Right atrium auricular region (tissue), 2 donors: ENCODE results near the gene TPRA1. TPM values are rescaled to one million over a fixed set of nuclear protein-coding genes. Genes with fewer than 3 reads are reported as not detected.

ENCODE experiments used
- DNase-seq: peaks from one replicate; pipeline ENCODE4 v3.0.0-alpha.2; 2019; ENCODE audit warnings: low spot score
- H3K27ac ChIP-seq, 2 donors: fragments of 200-600 bp; sonication (generic); 1 replicate in 1 of 2; 2 replicates in 1 of 2; pipeline ENCODE4 v1.5.1; 2016 to 2019
- H3K27me3 ChIP-seq, 2 donors: fragments of 200-600 bp; sonication (generic); one replicate each; pipeline versions ENCODE4 v1.5.1 to v1.6.0; 2017 to 2019
- H3K36me3 ChIP-seq: fragments of 200-600 bp; sonication (generic); one replicate; pipeline ENCODE4 v1.5.1; 2016
- H3K4me1 ChIP-seq, 2 donors: fragments of 200-600 bp; sonication (generic); one replicate each; pipeline versions ENCODE4 v1.5.1 to v1.6.0; 2017 to 2019
- H3K4me3 ChIP-seq, 2 donors: fragments of 200-600 bp; sonication (generic); 1 replicate in 1 of 2; 2 replicates in 1 of 2; pipeline ENCODE4 v1.5.1; 2017 to 2019; ENCODE audit warnings: mild to moderate bottlenecking in 1 of 2, moderate library complexity in 1 of 2
- H3K9me3 ChIP-seq, 2 donors: fragments of 200-600 bp; sonication (generic); one replicate each; pipeline ENCODE4 v1.5.1; 2019
- total RNA-seq, 2 donors: library from RNA; depleted of rRNA; stranded (reverse); fragments of >200 nt; gene quantifications; one replicate each; pipeline ENCODE4 v1.1.0, GENCODE V29; 2016
- TF ChIP-seq, protein P1 (sequence below), 2 donors: fragments of 200-600 bp; sonication (generic); IDR thresholded peaks; one replicate each; pipeline ENCODE4 v1.5.1; 2019; ENCODE audit warnings: antibody characterized with exemption in 2 of 2

TPRA1 gene
- total RNA-seq, 2 donors from 2014 or later: 24.0 to 27.3 TPM

DNA sequence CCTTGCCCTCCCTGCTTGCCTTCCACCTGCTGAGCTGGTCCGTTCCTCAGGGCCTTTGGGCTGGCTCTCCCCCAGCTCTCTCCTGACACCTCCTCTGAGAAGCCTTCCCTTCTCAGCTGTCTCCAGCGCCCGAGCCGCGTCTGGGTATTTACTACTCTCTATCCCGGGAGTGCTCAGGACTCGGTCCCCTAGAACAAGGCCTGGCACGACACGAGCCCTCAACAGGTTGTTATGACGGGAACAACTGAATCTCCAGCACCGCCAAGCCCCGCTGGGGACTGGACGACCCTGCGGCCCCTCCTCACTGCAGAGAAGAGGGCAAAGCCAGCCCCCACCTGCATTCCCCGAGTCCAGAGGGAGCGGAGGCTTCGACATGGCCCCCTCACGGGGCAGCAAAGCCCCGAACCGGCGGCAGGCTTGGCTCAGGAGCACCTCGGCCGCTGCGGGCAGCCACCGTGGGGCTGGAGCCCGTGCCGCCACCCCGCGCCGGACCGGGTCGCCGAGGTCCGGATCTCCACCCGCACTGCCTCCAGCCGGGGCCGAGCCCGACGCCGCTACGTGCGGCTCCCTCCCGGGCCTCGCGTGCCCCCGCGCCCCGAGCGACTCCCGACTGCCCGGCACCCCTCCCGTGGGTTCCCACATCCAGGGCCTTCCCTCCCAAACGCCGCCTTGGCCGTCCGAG, 792 bp downstream of the TPRA1 start:
- no peaks in the 10 kb centered on the region for H3K36me3 ChIP-seq
- TF ChIP-seq, protein P1, sequence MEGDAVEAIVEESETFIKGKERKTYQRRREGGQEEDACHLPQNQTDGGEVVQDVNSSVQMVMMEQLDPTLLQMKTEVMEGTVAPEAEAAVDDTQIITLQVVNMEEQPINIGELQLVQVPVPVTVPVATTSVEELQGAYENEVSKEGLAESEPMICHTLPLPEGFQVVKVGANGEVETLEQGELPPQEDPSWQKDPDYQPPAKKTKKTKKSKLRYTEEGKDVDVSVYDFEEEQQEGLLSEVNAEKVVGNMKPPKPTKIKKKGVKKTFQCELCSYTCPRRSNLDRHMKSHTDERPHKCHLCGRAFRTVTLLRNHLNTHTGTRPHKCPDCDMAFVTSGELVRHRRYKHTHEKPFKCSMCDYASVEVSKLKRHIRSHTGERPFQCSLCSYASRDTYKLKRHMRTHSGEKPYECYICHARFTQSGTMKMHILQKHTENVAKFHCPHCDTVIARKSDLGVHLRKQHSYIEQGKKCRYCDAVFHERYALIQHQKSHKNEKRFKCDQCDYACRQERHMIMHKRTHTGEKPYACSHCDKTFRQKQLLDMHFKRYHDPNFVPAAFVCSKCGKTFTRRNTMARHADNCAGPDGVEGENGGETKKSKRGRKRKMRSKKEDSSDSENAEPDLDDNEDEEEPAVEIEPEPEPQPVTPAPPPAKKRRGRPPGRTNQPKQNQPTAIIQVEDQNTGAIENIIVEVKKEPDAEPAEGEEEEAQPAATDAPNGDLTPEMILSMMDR (IDR thresholded peaks at IDR 0.05): no peak
- no peaks in the 10 kb centered on the region for H3K27me3 ChIP-seq
- peak overlapping the region; percentile 90 to 94 for H3K27ac ChIP-seq
- H3K4me1 ChIP-seq: peaks cover 0 to 53% of the 10 kb centered on the region in 2 donors
- peak overlapping the region; percentile 91 to 94 for H3K4me3 ChIP-seq
- no peaks in the 10 kb centered on the region for H3K9me3 ChIP-seq
- DNase-seq: no peak

DNA sequence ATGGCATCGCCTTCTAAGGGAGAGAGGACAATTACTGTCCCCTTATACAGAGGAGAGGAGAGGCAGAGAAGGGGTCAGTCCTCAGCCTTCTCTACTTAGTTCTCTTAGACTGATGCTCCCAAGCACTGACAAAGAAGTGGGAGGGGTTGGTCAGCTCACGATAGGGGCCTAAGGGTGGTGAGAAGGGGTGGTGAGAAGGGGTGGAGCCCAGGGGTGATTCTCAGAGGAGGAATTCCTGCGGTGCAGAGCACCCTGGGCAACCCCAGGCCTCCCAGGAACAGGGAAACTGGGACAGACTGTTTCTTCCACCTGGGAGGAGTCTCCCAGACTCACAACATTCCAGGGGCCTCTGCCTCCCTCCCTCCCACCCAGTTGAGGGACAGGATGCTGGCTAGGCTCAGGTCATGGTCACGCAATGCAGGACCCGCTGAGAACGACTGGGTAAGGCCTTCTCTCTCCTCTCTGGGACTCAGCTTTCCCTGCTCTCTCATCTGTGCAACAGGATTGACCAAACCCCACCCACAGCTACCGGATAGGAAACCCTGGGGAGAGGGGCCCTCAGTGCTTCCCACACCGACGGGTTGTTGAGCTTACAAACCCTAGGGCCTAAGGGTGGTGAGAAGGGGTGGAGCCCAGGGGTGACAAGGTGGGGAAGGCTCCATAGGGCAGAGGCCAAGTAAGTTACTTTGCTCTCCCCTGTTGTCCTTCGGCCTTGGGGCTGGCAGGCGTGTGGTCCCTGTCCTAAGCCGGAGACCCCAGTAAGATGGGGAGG, 1.5 kb downstream of the TPRA1 start:
- TF ChIP-seq, protein P1 (IDR thresholded peaks at IDR 0.05): no peak
- Histone ChIP-seq H3K9me3 (no peaks in the 10 kb centered on the region), H3K4me1 (peaks cover 0 to 57% of the 10 kb centered on the region in 2 donors), H3K27me3 (no peaks in the 10 kb centered on the region), H3K4me3 (peak overlapping the region; percentile 91 to 94), H3K27ac (peak overlapping the region; percentile 90 to 94), H3K36me3 (no peaks in the 10 kb centered on the region)
- DNase-seq: no peak

GRCh38 chr3:127587876-127588275, 2.7 kb downstream of the TPRA1 start:
- no peaks in the 10 kb centered on the region for H3K27me3 ChIP-seq
- DNase-seq: no peak
- no peak overlapping the region for H3K4me3 ChIP-seq
- no peak overlapping the region for H3K27ac ChIP-seq
- H3K36me3 ChIP-seq: no peaks in the 10 kb centered on the region
- TF ChIP-seq, protein P1 (IDR thresholded peaks at IDR 0.05): no peak
- H3K9me3 ChIP-seq: no peaks in the 10 kb centered on the region
- peaks cover 0 to 57% of the 10 kb centered on the region in 2 donors for H3K4me1 ChIP-seq

- Histone ChIP-seq H3K4me1 (peaks cover 0 to 48% of the 10 kb centered on the region in 2 donors), H3K9me3 (no peaks in the 10 kb centered on the region), H3K27me3 (no peaks in the 10 kb centered on the region), H3K27ac (no peak overlapping the region), H3K4me3 (no peak overlapping the region), H3K36me3 (no peaks in the 10 kb centered on the region)
- DNase-seq: no peak
- TF ChIP-seq, protein P1 (IDR thresholded peaks at IDR 0.05): no peak
Observed at GRCh38 chr3:127585813-127586413, 4.6 kb downstream of the TPRA1 start.

DNA sequence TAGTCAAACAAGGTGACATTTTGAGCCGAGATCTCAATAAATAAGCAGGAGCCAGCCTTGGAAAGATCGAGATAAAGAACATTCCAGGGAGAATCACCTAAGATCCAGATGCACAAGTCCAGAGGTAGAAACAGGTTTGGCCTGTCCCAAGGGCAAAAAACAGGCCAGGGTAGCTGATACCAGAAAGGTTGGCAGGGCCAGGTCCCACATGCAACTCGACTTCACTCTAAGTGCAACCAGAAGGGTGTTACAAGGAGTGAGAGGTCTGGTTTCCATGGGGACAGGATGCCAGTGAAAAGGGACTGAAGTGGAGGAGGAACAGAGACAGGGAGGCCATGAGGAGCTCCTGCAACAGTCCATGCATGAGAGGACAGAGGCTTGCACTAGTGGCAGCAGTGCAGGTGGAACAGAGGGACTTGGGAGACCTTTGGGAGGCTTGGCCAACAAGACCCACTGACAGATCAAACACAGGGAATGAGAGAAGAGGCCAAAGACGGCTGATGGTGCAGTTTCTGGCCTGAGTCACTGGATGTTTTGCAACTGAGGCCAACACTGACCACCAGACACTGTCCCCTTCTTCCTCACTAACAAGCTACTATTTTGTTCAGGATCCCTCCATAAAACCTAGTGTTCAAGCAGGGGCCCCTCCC, 5.2 kb downstream of the TPRA1 start:
- Histone ChIP-seq H3K27me3 (no peaks in the 10 kb centered on the region), H3K9me3 (no peaks in the 10 kb centered on the region), H3K4me3 (no peak overlapping the region), H3K27ac (no peak overlapping the region), H3K4me1 (peaks cover 0 to 48% of the 10 kb centered on the region in 2 donors), H3K36me3 (no peaks in the 10 kb centered on the region)
- no peak for DNase-seq
- TF ChIP-seq, protein P1 (IDR thresholded peaks at IDR 0.05): no peak
